ENCODE results near the gene NXPE3.
"Not testable (repeated sequence)": the region's sequence is repeated elsewhere in the genome, so short reads cannot be mapped to it uniquely, and the experiment has no call there.

The NXPE3 gene

GRCh38 chr3:101758224-101758623 lies 20.8 kb upstream of the NXPE3 start:
- DNase-seq (ENCODE audit: low read depth) = no peak
- H3K4me3 ChIP-seq (ENCODE audit: low read depth, low read length) = no peak overlapping the region
- TF ChIP-seq CTCF (IDR thresholded peaks at IDR 0.05; ENCODE audit: control insufficient read depth, extremely low read depth, insufficient read depth) = no peak

- no peak for TF ChIP-seq CTCF (IDR thresholded peaks at IDR 0.05; ENCODE audit: control insufficient read depth, extremely low read depth, insufficient read depth)
- H3K4me3 ChIP-seq (ENCODE audit: low read depth, low read length) = no peak overlapping the region
- DNase-seq (ENCODE audit: low read depth) = no peak
Observed at GRCh38 chr3:101762041-101762646, 16.9 kb upstream of the NXPE3 start.

- DNase-seq (ENCODE audit: low read depth) = not testable (repeated sequence)
Observed at GRCh38 chr3:101777745-101778281, 1.2 kb upstream of the NXPE3 start.

GRCh38 chr3:101778385-101779046 lies 495 bp upstream of the NXPE3 start:
- no peak for TF ChIP-seq CTCF (IDR thresholded peaks at IDR 0.05; ENCODE audit: control insufficient read depth, extremely low read depth, insufficient read depth)
- peak overlapping the region; percentile 77 for H3K4me3 ChIP-seq (ENCODE audit: low read depth, low read length)
- no peak for DNase-seq (ENCODE audit: low read depth)

More at GRCh38 chr3:101777745-101778281, 1.2 kb upstream of the NXPE3 start:
- H3K4me3 ChIP-seq (ENCODE audit: low read depth, low read length) = not testable (repeated sequence)

- TF ChIP-seq CTCF (IDR thresholded peaks at IDR 0.05; ENCODE audit: control insufficient read depth, extremely low read depth, insufficient read depth) = no peak
- H3K4me3 ChIP-seq (ENCODE audit: low read depth, low read length) = peak overlapping the region; percentile 77
- peak; percentile 70 for DNase-seq (ENCODE audit: low read depth)
Observed at GRCh38 chr3:101779822-101780381, 891 bp downstream of the NXPE3 start.

GRCh38 chr3:101780661-101781060 lies 1.6 kb downstream of the NXPE3 start:
- no peak overlapping the region; the same call in 1 of the 2 replicates for H3K4me3 ChIP-seq (ENCODE audit: low read depth, low read length)
- TF ChIP-seq CTCF (IDR thresholded peaks at IDR 0.05; ENCODE audit: control insufficient read depth, extremely low read depth, insufficient read depth) = no peak
- no peak for DNase-seq (ENCODE audit: low read depth)

- DNase-seq (ENCODE audit: low read depth) = no peak
- no peak for TF ChIP-seq CTCF (IDR thresholded peaks at IDR 0.05; ENCODE audit: control insufficient read depth, extremely low read depth, insufficient read depth)
- no peak overlapping the region for H3K4me3 ChIP-seq (ENCODE audit: low read depth, low read length)
Observed at GRCh38 chr3:101781166-101781565, 2.2 kb downstream of the NXPE3 start.

All from LNCaP clone FGC (cell line).